ENCODE measurements around the gene FGF5.

FGF5 gene

DNA sequence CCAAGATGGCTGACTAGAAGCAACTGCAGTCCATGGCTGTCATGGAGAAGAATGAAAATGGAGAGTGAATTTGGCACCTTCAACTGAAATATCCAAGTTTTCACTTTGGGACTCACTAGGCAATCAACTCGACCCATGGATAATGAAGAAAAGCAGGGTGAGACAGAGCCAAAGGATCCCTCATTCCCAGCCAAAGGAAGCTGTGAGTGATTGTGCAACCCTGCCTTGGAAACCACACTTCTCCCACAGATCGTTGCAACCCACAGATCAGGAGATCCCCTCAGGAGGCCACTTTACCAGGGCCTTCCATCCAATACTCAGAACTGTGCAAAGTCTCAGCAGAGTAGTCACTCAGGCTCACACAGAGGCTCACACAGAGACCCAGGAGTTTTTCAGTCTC is 73.6 kb downstream of the FGF5 start:
- DNase-seq (ENCODE audit: low read depth), result no peak
